ENCODE measurements around the gene TBX10.

TBX10 gene

GRCh38 chr11:67611165-67611564 is 28.4 kb downstream of the TBX10 start:
- no peaks in the 10 kb centered on the region for H3K36me3 ChIP-seq (ENCODE audit: insufficient read depth)
- H3K4me1 ChIP-seq (ENCODE audit: low read depth, poor library complexity, severe bottlenecking), result peaks cover 31% of the 10 kb centered on the region
- no peak overlapping the region for H3K27ac ChIP-seq
- no peaks in the 10 kb centered on the region for H4K20me1 ChIP-seq (ENCODE audit: insufficient read depth)
- H3K4me3 ChIP-seq (IDR thresholded peaks at IDR 0.05; ENCODE audit: insufficient read depth, low read depth, low read length), result no peak overlapping the region
- no peak overlapping the region for H2AFZ ChIP-seq (ENCODE audit: low read depth)
- no peak overlapping the region for H3K9ac ChIP-seq
- no peak overlapping the region for H3K4me2 ChIP-seq
- H3K27me3 ChIP-seq (ENCODE audit: insufficient read depth, low read depth), result no peaks in the 10 kb centered on the region
- no peak for TF ChIP-seq CTCF (conservative IDR thresholded peaks at IDR 0.05; ENCODE audit: low read depth, low read length)
- H3K79me2 ChIP-seq (ENCODE audit: insufficient read depth, low read depth), result peaks cover 18% of the 10 kb centered on the region

GRCh38 chr11:67610302-67610868 is 29.2 kb downstream of the TBX10 start:
- Histone ChIP-seq H3K27me3 (ENCODE audit: insufficient read depth, low read depth) (no peaks in the 10 kb centered on the region), H3K4me1 (ENCODE audit: low read depth, poor library complexity, severe bottlenecking) (peaks cover 31% of the 10 kb centered on the region), H3K27ac (no peak overlapping the region), H3K36me3 (ENCODE audit: insufficient read depth) (no peaks in the 10 kb centered on the region), H4K20me1 (ENCODE audit: insufficient read depth) (no peaks in the 10 kb centered on the region), H3K4me3 (IDR thresholded peaks at IDR 0.05; ENCODE audit: insufficient read depth, low read depth, low read length) (no peak overlapping the region), H3K79me2 (ENCODE audit: insufficient read depth, low read depth) (peaks cover 18% of the 10 kb centered on the region), H2AFZ (ENCODE audit: low read depth) (no peak overlapping the region), H3K9ac (no peak overlapping the region), H3K4me2 (no peak overlapping the region)
- TF ChIP-seq CTCF (conservative IDR thresholded peaks at IDR 0.05; ENCODE audit: low read depth, low read length), result no peak

GRCh38 chr11:67609316-67609715 is 30.2 kb downstream of the TBX10 start:
- H3K79me2 ChIP-seq (ENCODE audit: insufficient read depth, low read depth), result peaks cover 18% of the 10 kb centered on the region
- peaks cover 22% of the 10 kb centered on the region for H3K4me1 ChIP-seq (ENCODE audit: low read depth, poor library complexity, severe bottlenecking)
- no peak overlapping the region for H2AFZ ChIP-seq (ENCODE audit: low read depth)
- no peaks in the 10 kb centered on the region for H3K36me3 ChIP-seq (ENCODE audit: insufficient read depth)
- no peak for TF ChIP-seq CTCF (conservative IDR thresholded peaks at IDR 0.05; ENCODE audit: low read depth, low read length)
- no peak overlapping the region for H3K4me3 ChIP-seq (IDR thresholded peaks at IDR 0.05; ENCODE audit: insufficient read depth, low read depth, low read length)
- H3K4me2 ChIP-seq, result no peak overlapping the region
- no peak overlapping the region for H3K27ac ChIP-seq
- H3K27me3 ChIP-seq (ENCODE audit: insufficient read depth, low read depth), result no peaks in the 10 kb centered on the region
- H3K9ac ChIP-seq, result no peak overlapping the region
- H4K20me1 ChIP-seq (ENCODE audit: insufficient read depth), result no peaks in the 10 kb centered on the region

GRCh38 chr11:67608486-67608885 is 31.1 kb downstream of the TBX10 start:
- Histone ChIP-seq H4K20me1 (ENCODE audit: insufficient read depth) (no peaks in the 10 kb centered on the region), H2AFZ (ENCODE audit: low read depth) (no peak overlapping the region), H3K4me2 (no peak overlapping the region), H3K4me3 (IDR thresholded peaks at IDR 0.05; ENCODE audit: insufficient read depth, low read depth, low read length) (no peak overlapping the region), H3K36me3 (ENCODE audit: insufficient read depth) (no peaks in the 10 kb centered on the region), H3K27ac (no peak overlapping the region), H3K9ac (no peak overlapping the region), H3K27me3 (ENCODE audit: insufficient read depth, low read depth) (no peaks in the 10 kb centered on the region), H3K4me1 (ENCODE audit: low read depth, poor library complexity, severe bottlenecking) (peaks cover 16% of the 10 kb centered on the region), H3K79me2 (ENCODE audit: insufficient read depth, low read depth) (peaks cover 18% of the 10 kb centered on the region)
- no peak for TF ChIP-seq CTCF (conservative IDR thresholded peaks at IDR 0.05; ENCODE audit: low read depth, low read length)
